HEK293 (cell line): Measurements from ENCODE around the gene PCBP1.

Source experiments
- CTCF ChIA-PET: fragments of 350-600 bp; formaldehyde crosslinking; extraction: SDS; loops from one replicate; lab custom pipeline; 2021; ENCODE audit warnings: antibody characterized with exemption; lab: Yijun Ruan, JAX
- POLR2A ChIA-PET: fragments of 300-600 bp; formaldehyde crosslinking; extraction: SDS; loops from one replicate; lab custom pipeline; 2020; ENCODE audit warnings: antibody characterized with exemption, inconsistent platforms; lab: Yijun Ruan, JAX
- H3K27ac ChIP-seq: fragments of 200-500 bp; sonication (Bioruptor generic); 2 replicates; pipeline ENCODE4 v1.5.1; 2014; ENCODE audit warnings: low read depth, low read length, control low read depth, inconsistent platforms; ENCODE audit errors: extremely low read depth
- H3K36me3 ChIP-seq, 2 experiments: fragments of 200-500 bp in 1 of 2; sonication (Bioruptor generic) in 1 of 2; 1 replicate in 1 of 2; 2 replicates in 1 of 2; pipeline ENCODE4 v1.5.1; 2014 to 2017; ENCODE audit warnings: inconsistent platforms in 2 of 2, low read length in 2 of 2; ENCODE audit not compliant: control insufficient read depth in 2 of 2, insufficient read depth in 1 of 2
- H3K4me1 ChIP-seq: fragments of 200-500 bp; sonication (Bioruptor generic); 2 replicates; pipeline ENCODE4 v1.5.1; 2014; ENCODE audit warnings: mild to moderate bottlenecking, low read length, inconsistent platforms; ENCODE audit not compliant: control insufficient read depth, insufficient read depth
- H3K4me3 ChIP-seq: 2 replicates; pipeline ENCODE4 v1.5.1; 2011; ENCODE audit warnings: low read depth, mild to moderate bottlenecking, control low read depth, low read length, moderate library complexity
- H3K9me3 ChIP-seq: fragments of 200-500 bp; sonication (Bioruptor generic); 2 replicates; pipeline ENCODE4 v1.5.1; 2014; ENCODE audit warnings: low read depth, low read length, inconsistent platforms; ENCODE audit not compliant: control insufficient read depth, insufficient read depth
- EGR2 ChIP-seq: fragments of 450-650 bp; formaldehyde crosslinking; IDR thresholded peaks from 2 replicates; pipeline ENCODE4 v1.5.1; 2016; ENCODE audit warnings: low read depth, missing biosample characterization, missing genetic modification characterization
- REPIN1 ChIP-seq: fragments of 450-650 bp; formaldehyde crosslinking; IDR thresholded peaks from 2 replicates; pipeline ENCODE4 v1.5.1; 2017; ENCODE audit warnings: missing biosample characterization, missing genetic modification characterization, low read depth
- SCRT2 ChIP-seq: fragments of 450-650 bp; formaldehyde crosslinking; IDR thresholded peaks from 2 replicates; pipeline ENCODE4 v1.5.1; 2016; ENCODE audit warnings: missing biosample characterization, missing genetic modification characterization
- ZBTB17 ChIP-seq: fragments of 450-650 bp; formaldehyde crosslinking; IDR thresholded peaks from 2 replicates; pipeline ENCODE4 v1.5.1; 2016; ENCODE audit warnings: missing biosample characterization, missing genetic modification characterization
- ZFHX2 ChIP-seq: fragments of 450-650 bp; formaldehyde crosslinking; conservative IDR thresholded peaks from 2 replicates; pipeline ENCODE4 v1.5.1; 2016; ENCODE audit warnings: missing biosample characterization, missing genetic modification characterization
- ZNF174 ChIP-seq: fragments of 450-650 bp; formaldehyde crosslinking; IDR thresholded peaks from 2 replicates; pipeline ENCODE4 v1.5.0; 2017; ENCODE audit warnings: missing biosample characterization, mild to moderate bottlenecking, missing genetic modification characterization
- ZNF600 ChIP-seq: fragments of 450-650 bp; formaldehyde crosslinking; IDR thresholded peaks from 2 replicates; pipeline ENCODE4 v1.5.1; 2016; ENCODE audit warnings: missing biosample characterization, missing genetic modification characterization
- ZNF623 ChIP-seq: fragments of 450-650 bp; formaldehyde crosslinking; IDR thresholded peaks from 2 replicates; pipeline ENCODE4 v1.5.1; 2016; ENCODE audit warnings: missing biosample characterization, missing genetic modification characterization
- TF ChIP-seq, protein P1 (sequence below): fragments of 450-650 bp; formaldehyde crosslinking; optimal IDR thresholded peaks from 2 replicates; pipeline ENCODE3; 2016; ENCODE audit warnings: missing biosample characterization, mild to moderate bottlenecking, missing genetic modification characterization
- TF ChIP-seq, protein P2 (sequence below): fragments of 450-650 bp; formaldehyde crosslinking; IDR thresholded peaks from 2 replicates; pipeline ENCODE4 v1.5.1; 2016; ENCODE audit warnings: missing biosample characterization, missing genetic modification characterization
- TF ChIP-seq, protein P3 (sequence below): fragments of 450-650 bp; formaldehyde crosslinking; IDR thresholded peaks from 2 replicates; pipeline ENCODE4 v1.5.1; 2016; ENCODE audit warnings: missing biosample characterization, missing genetic modification characterization
- TF ChIP-seq, protein P4 (sequence below): fragments of 450-650 bp; formaldehyde crosslinking; IDR thresholded peaks from 2 replicates; pipeline ENCODE4 v1.5.1; 2016; ENCODE audit warnings: missing biosample characterization, missing genetic modification characterization

PCBP1 gene

GRCh38 chr2:70089983-70090525 is 2.8 kb downstream of the PCBP1 start:
- H3K27ac ChIP-seq: peak overlapping the region; percentile 7; the same call in 1 of the 2 replicates
- POLR2A ChIA-PET: interaction anchor here (0.6 to 5.9 kb wide), 8 partner anchors 13 to 203 kb away, joined by 3 to 56 read pairs (median 6); partner anchors contain the start of gene MXD1
- H3K4me3 ChIP-seq: no peak overlapping the region
- CTCF ChIA-PET: no interaction called here
- TF ChIP-seq, protein P1, sequence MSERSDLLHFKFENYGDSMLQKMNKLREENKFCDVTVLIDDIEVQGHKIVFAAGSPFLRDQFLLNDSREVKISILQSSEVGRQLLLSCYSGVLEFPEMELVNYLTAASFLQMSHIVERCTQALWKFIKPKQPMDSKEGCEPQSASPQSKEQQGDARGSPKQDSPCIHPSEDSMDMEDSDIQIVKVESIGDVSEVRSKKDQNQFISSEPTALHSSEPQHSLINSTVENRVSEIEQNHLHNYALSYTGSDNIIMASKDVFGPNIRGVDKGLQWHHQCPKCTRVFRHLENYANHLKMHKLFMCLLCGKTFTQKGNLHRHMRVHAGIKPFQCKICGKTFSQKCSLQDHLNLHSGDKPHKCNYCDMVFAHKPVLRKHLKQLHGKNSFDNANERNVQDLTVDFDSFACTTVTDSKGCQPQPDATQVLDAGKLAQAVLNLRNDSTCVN (tag by site-specific recombination): no peak
- TF ChIP-seq EGR2 (tag by site-specific recombination) (peak; percentile 37), ZFHX2 (tag by site-specific recombination) (peak; percentile 21; the same call in 1 of the 2 replicates)
- TF ChIP-seq, all 188 proteins: peak for 2
- Histone ChIP-seq H3K9me3 (no peaks in the 10 kb centered on the region), H3K36me3 (peaks cover 5 to 25% of the 10 kb centered on the region in 2 experiments; a peak in 2 of 3 replicates), H3K4me1 (peaks cover 11% of the 10 kb centered on the region)

DNA sequence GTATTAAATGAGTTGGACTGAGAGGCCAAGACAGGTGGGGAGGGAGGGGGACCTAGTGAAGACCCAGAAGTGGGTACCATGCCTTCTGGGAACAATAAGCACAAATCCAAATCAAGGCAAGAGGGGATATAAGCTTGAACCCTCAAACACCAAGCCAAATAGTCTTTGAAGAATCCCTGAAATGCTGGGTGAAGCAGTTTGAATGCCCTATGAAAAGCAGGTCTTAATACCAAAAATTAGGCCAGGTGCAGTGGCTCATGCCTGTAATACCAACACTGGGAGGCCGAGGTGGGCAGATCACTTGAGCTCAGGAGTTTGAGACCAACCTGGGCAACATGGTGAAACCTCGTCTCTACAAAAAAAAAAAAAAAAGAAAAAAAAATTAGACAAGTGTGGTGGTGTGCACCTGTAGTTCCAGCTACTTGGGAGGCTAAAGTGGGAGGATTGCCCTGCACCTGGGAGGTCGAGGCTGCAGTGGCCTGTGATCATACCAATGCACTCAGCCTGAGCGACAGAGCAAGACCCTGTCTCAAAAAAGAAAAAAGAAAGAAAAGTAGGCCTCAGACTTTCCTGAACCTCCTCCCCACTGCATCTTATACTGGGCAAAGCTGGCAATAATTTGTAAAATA is 3.5 kb downstream of the PCBP1 start:
- ChIA-PET CTCF (no interaction called here), POLR2A (interaction anchor here (0.6 to 2.4 kb wide), 4 partner anchors 13 to 176 kb away, joined by 3 to 11 read pairs (median 5); partner anchors contain the start of gene MXD1)
- TF ChIP-seq, protein P2, sequence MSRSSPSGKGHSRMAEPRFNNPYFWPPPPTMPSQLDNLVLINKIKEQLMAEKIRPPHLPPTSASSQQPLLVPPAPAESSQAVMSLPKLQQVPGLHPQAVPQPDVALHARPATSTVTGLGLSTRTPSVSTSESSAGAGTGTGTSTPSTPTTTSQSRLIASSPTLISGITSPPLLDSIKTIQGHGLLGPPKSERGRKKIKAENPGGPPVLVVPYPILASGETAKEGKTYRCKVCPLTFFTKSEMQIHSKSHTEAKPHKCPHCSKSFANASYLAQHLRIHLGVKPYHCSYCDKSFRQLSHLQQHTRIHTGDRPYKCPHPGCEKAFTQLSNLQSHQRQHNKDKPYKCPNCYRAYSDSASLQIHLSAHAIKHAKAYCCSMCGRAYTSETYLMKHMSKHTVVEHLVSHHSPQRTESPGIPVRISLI: peak; percentile 65; the same call in 1 of the 2 replicates
- TF ChIP-seq REPIN1 (no peak), ZNF600 (tag by site-specific recombination) (no peak)
- TF ChIP-seq, protein P3, sequence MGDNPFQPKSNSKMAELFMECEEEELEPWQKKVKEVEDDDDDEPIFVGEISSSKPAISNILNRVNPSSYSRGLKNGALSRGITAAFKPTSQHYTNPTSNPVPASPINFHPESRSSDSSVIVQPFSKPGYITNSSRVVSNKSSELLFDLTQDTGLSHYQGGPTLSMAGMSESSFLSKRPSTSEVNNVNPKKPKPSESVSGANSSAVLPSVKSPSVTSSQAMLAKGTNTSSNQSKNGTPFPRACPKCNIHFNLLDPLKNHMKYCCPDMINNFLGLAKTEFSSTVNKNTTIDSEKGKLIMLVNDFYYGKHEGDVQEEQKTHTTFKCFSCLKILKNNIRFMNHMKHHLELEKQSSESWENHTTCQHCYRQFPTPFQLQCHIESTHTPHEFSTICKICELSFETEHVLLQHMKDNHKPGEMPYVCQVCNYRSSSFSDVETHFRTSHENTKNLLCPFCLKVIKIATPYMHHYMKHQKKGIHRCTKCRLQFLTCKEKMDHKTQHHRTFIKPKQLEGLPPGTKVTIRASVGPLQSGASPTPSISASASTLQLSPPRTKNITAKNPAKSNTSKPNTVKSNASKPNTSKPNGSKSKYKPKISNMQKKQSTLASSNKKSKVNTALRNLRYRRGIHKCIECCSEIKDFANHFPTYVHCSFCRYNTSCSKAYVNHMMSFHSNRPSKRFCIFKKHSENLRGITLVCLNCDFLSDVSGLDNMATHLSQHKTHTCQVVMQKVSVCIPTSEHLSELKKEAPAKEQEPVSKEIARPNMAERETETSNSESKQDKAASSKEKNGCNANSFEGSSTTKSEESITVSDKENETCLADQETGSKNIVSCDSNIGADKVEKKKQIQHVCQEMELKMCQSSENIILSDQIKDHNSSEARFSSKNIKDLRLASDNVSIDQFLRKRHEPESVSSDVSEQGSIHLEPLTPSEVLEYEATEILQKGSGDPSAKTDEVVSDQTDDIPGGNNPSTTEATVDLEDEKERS (tag by site-specific recombination): peak; percentile 49; the same call in 1 of the 2 replicates
- Histone ChIP-seq H3K27ac (no peak overlapping the region), H3K36me3 (peaks cover 5 to 24% of the 10 kb centered on the region in 2 experiments; a peak in 2 of 3 replicates), H3K4me1 (peaks cover 5% of the 10 kb centered on the region; the same call in 1 of the 2 replicates), H3K4me3 (no peak overlapping the region), H3K9me3 (no peaks in the 10 kb centered on the region)

GRCh38 chr2:70091364-70091763 is 4.1 kb downstream of the PCBP1 start:
- no peaks in the 10 kb centered on the region for H3K9me3 ChIP-seq
- CTCF ChIA-PET: no interaction called here
- no peak overlapping the region for H3K27ac ChIP-seq
- H3K4me1 ChIP-seq: 0 out of 2 replicates have a peak, but pooled peaks cover 2% of the 10 kb centered on the region
- peaks cover 5 to 24% of the 10 kb centered on the region in 2 experiments; a peak in 2 of 3 replicates for H3K36me3 ChIP-seq
- H3K4me3 ChIP-seq: no peak overlapping the region
- POLR2A ChIA-PET: interaction anchor here (1.2 to 2.4 kb wide), 2 partner anchors 13 to 177 kb away, joined by 3 to 11 read pairs; partner anchors contain the start of gene MXD1
- TF ChIP-seq SCRT2 (peak; percentile 73), ZNF623 (no peak), ZNF174 (tag by site-specific recombination) (no peak), ZBTB17 (tag by site-specific recombination) (peak; percentile 78)
- TF ChIP-seq, protein P4, sequence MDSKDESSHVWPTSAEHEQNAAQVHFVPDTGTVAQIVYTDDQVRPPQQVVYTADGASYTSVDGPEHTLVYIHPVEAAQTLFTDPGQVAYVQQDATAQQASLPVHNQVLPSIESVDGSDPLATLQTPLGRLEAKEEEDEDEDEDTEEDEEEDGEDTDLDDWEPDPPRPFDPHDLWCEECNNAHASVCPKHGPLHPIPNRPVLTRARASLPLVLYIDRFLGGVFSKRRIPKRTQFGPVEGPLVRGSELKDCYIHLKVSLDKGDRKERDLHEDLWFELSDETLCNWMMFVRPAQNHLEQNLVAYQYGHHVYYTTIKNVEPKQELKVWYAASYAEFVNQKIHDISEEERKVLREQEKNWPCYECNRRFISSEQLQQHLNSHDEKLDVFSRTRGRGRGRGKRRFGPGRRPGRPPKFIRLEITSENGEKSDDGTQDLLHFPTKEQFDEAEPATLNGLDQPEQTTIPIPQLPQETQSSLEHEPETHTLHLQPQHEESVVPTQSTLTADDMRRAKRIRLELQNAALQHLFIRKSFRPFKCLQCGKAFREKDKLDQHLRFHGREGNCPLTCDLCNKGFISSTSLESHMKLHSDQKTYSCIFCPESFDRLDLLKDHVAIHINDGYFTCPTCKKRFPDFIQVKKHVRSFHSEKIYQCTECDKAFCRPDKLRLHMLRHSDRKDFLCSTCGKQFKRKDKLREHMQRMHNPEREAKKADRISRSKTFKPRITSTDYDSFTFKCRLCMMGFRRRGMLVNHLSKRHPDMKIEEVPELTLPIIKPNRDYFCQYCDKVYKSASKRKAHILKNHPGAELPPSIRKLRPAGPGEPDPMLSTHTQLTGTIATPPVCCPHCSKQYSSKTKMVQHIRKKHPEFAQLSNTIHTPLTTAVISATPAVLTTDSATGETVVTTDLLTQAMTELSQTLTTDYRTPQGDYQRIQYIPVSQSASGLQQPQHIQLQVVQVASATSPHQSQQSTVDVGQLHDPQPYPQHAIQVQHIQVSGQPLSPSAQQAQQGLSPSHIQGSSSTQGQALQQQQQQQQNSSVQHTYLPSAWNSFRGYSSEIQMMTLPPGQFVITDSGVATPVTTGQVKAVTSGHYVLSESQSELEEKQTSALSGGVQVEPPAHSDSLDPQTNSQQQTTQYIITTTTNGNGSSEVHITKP: peak; percentile 41
